Fibroblast of lung (primary cell): ENCODE measurements around the gene P2RX4. TPM values are rescaled to one million over a fixed set of nuclear protein-coding genes. Genes with fewer than 3 reads are reported as not detected.

Experiments used
- DNase-seq, 2 donors: peaks; one replicate each; pipeline versions ENCODE4 v3.0.0 to v3.0.0-alpha.2; 2010; ENCODE audit warnings: low read depth in 2 of 2
- H2AFZ ChIP-seq: 2 replicates; pipeline ENCODE4 v1.5.1; 2012; ENCODE audit warnings: low read length, control low read depth, inconsistent platforms
- H3K27ac ChIP-seq: 2 replicates; pipeline ENCODE4 v1.5.1; 2011; ENCODE audit warnings: low read length, control low read depth; ENCODE audit not compliant: insufficient read depth
- H3K27me3 ChIP-seq: 2 replicates; pipeline ENCODE4 v1.5.1; 2011; ENCODE audit warnings: mild to moderate bottlenecking, low read length; ENCODE audit not compliant: control insufficient read depth, insufficient read depth
- H3K36me3 ChIP-seq: 2 replicates; pipeline ENCODE4 v1.5.1; 2011; ENCODE audit warnings: low read length; ENCODE audit not compliant: control insufficient read depth, insufficient read depth
- H3K4me1 ChIP-seq: 2 replicates; pipeline ENCODE4 v1.5.1; 2011; ENCODE audit warnings: low read length; ENCODE audit not compliant: control insufficient read depth, insufficient read depth; ENCODE audit errors: extremely low read depth
- H3K4me2 ChIP-seq: 2 replicates; pipeline ENCODE4 v1.5.1; 2011; ENCODE audit warnings: low read length, control low read depth; ENCODE audit not compliant: insufficient read depth; ENCODE audit errors: extremely low read depth
- H3K4me3 ChIP-seq, 4 experiments: fragments of 200-600 bp in 1 of 4; sonication (generic) in 1 of 4; replicated peaks in 1 of 4; 2 replicates each; pipeline ENCODE4 v1.5.1; 2011 to 2016; ENCODE audit warnings: low read length in 4 of 4, low read depth in 3 of 4, mild to moderate bottlenecking in 3 of 4, control low read depth in 2 of 4, inconsistent platforms in 1 of 4, mixed read lengths in 1 of 4; ENCODE audit not compliant: insufficient read depth in 1 of 4; ENCODE audit errors: control extremely low read depth in 1 of 4
- H3K79me2 ChIP-seq: 2 replicates; pipeline ENCODE4 v1.5.1; 2012; ENCODE audit warnings: mild to moderate bottlenecking, low read length, inconsistent platforms; ENCODE audit not compliant: control insufficient read depth, insufficient read depth
- H3K9ac ChIP-seq: 2 replicates; pipeline ENCODE4 v1.5.1; 2011; ENCODE audit warnings: mild to moderate bottlenecking, low read length, control low read depth; ENCODE audit not compliant: insufficient read depth
- H3K9me3 ChIP-seq: 2 replicates; pipeline ENCODE4 v1.5.1; 2012; ENCODE audit warnings: low read depth, low read length; ENCODE audit not compliant: control insufficient read depth, insufficient read depth
- H4K20me1 ChIP-seq: 2 replicates; pipeline ENCODE4 v1.5.1; 2011; ENCODE audit warnings: low read length; ENCODE audit not compliant: control insufficient read depth, insufficient read depth; ENCODE audit errors: extremely low read depth
- CTCF ChIP-seq, 2 donors: IDR thresholded peaks in 1 of 2; conservative IDR thresholded peaks in 1 of 2; 1 replicate in 1 of 2; 2 replicates in 1 of 2; pipeline ENCODE4 v1.5.1; 2011 to 2012; ENCODE audit warnings: low read length in 2 of 2, control low read depth in 1 of 2, inconsistent platforms in 1 of 2, low read depth in 1 of 2, mild to moderate bottlenecking in 1 of 2
- EZH2 ChIP-seq: IDR thresholded peaks from 2 replicates; pipeline ENCODE4 v1.5.1; 2012; ENCODE audit warnings: low read length, control low read depth, mild to moderate bottlenecking; ENCODE audit errors: missing control alignments
- polyA plus RNA-seq, 2 donors: library from polyadenylated mRNA; depleted of rRNA in 1 of 2; stranded (reverse) in 1 of 2; unstranded in 1 of 2; fragments of >200 nt; gene quantifications; 2 replicates each; pipeline ENCODE4 v1.2.1, GENCODE V29; 2011 to 2012; ENCODE audit warnings: missing spikeins in 1 of 2
- total RNA-seq: library from RNA; depleted of rRNA; stranded (reverse); fragments of >200 nt; gene quantifications from 2 replicates; pipeline ENCODE4 v1.2.1, GENCODE V29; 2014

Gene P2RX4
- total and polyA plus RNA-seq, 2 donors (not counting 1 experiment from before 2014, with no cell fraction given) = 27.2 to 59.8 TPM

- Histone ChIP-seq H3K9me3 (no peaks in the 10 kb centered on the region), H3K79me2 (no peaks in the 10 kb centered on the region), H3K27ac (no peak overlapping the region), H3K4me1 (no peaks in the 10 kb centered on the region), H3K27me3 (no peaks in the 10 kb centered on the region), H3K4me3 (no peak overlapping the region), H4K20me1 (no peaks in the 10 kb centered on the region), H2AFZ (no peak overlapping the region), H3K4me2 (no peak overlapping the region), H3K36me3 (no peaks in the 10 kb centered on the region), H3K9ac (no peak overlapping the region)
- TF ChIP-seq EZH2 = no peak
- no peak for TF ChIP-seq CTCF (conservative IDR thresholded peaks at IDR 0.05 in 1 of 2, IDR thresholded peaks at IDR 0.05 in 1 of 2; ENCODE audit: low read depth in 1 of 2, low read length in 2 of 2)
- DNase-seq = no peak
These were observed 42.0 kb upstream of the P2RX4 start for GRCh38 chr12:121167951-121168350.

- no peak for DNase-seq
- no peaks in the 10 kb centered on the region for H4K20me1 ChIP-seq
- TF ChIP-seq CTCF (conservative IDR thresholded peaks at IDR 0.05 in 1 of 2, IDR thresholded peaks at IDR 0.05 in 1 of 2; ENCODE audit: low read depth in 1 of 2, low read length in 2 of 2) (no peak), EZH2 (no peak)
- no peak overlapping the region for H3K4me2 ChIP-seq
- no peaks in the 10 kb centered on the region for H3K4me1 ChIP-seq
- H3K9me3 ChIP-seq = no peaks in the 10 kb centered on the region
- no peak overlapping the region for H3K27ac ChIP-seq
- H2AFZ ChIP-seq = no peak overlapping the region
- no peaks in the 10 kb centered on the region for H3K36me3 ChIP-seq
- no peak overlapping the region for H3K9ac ChIP-seq
- no peaks in the 10 kb centered on the region for H3K79me2 ChIP-seq
- no peak overlapping the region for H3K4me3 ChIP-seq
- H3K27me3 ChIP-seq = no peaks in the 10 kb centered on the region
These were observed 39.8 kb upstream of the P2RX4 start for GRCh38 chr12:121170151-121170550.

DNA sequence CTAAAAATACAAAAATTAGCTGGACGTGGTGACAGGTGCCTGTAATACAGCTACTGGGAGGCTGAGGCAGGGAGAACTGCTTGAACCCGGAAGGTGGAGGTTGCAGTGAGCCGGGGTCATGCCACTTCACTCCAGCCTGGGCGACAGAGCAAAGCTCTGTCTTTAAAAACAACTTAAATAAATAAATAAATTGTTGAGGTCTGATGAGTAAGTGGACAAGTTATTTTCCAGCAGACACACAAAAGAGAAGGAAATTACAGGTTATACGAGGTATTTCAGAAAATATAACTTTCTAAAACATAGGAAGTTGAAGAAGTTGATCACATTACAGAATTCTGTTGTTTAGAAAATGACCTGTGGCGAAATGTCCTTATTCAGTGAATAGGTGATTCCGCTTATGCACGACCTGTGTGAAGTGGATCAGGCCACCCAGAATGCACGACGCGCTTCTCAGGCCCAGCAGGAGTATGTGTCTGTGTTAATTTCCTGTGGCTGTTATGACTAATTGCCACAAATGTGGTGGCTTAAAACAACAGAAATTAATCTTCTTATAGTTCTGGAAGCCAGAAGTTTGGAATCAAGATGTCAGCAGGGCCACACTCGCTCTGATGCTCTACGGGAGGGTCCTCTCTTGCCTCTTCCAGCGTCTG, 39.2 kb upstream of the P2RX4 start:
- H4K20me1 ChIP-seq = no peaks in the 10 kb centered on the region
- DNase-seq = peak in 1 of 2 donors; percentile 77
- H3K4me1 ChIP-seq = no peaks in the 10 kb centered on the region
- H3K79me2 ChIP-seq = no peaks in the 10 kb centered on the region
- no peaks in the 10 kb centered on the region for H3K36me3 ChIP-seq
- H3K9ac ChIP-seq = no peak overlapping the region
- H3K4me2 ChIP-seq = no peak overlapping the region
- no peaks in the 10 kb centered on the region for H3K27me3 ChIP-seq
- H2AFZ ChIP-seq = no peak overlapping the region
- H3K4me3 ChIP-seq = no peak overlapping the region
- H3K9me3 ChIP-seq = no peaks in the 10 kb centered on the region
- no peak overlapping the region for H3K27ac ChIP-seq
- no peak for TF ChIP-seq CTCF (conservative IDR thresholded peaks at IDR 0.05 in 1 of 2, IDR thresholded peaks at IDR 0.05 in 1 of 2; ENCODE audit: low read depth in 1 of 2, low read length in 2 of 2)
- no peak for TF ChIP-seq EZH2
